Measurements from ENCODE around the gene TRIM47.
"Not testable (repeated sequence)": the region's sequence is repeated elsewhere in the genome, so short reads cannot be mapped to it uniquely, and the experiment has no call there.

The TRIM47 gene

GRCh38 chr17:75874323-75875181 lies 3.8 kb downstream of the TRIM47 start:
- in situ Hi-C loops (cut with MboI; ENCODE audit: low sequenced_read_pairs): loop anchor here (25.0 kb wide), 1 partner anchor 87 kb away; the partner anchor contains the start of gene UNK

- in situ Hi-C loops (cut with MboI; ENCODE audit: low sequenced_read_pairs): no loop called here
Observed at GRCh38 chr17:75873587-75874322, 4.6 kb downstream of the TRIM47 start.

- in situ Hi-C loops (cut with MboI; ENCODE audit: low sequenced_read_pairs): no loop called here
Observed at GRCh38 chr17:75872434-75873351, 5.7 kb downstream of the TRIM47 start.

GRCh38 chr17:75870228-75870627 lies 8.2 kb downstream of the TRIM47 start:
- in situ Hi-C loops (cut with MboI; ENCODE audit: low sequenced_read_pairs): not testable (repeated sequence)

- in situ Hi-C loops (cut with MboI; ENCODE audit: low sequenced_read_pairs): no loop called here
Observed at GRCh38 chr17:75869282-75870141, 8.9 kb downstream of the TRIM47 start.

GRCh38 chr17:75868730-75869281 lies 9.6 kb downstream of the TRIM47 start:
- in situ Hi-C loops (cut with MboI; ENCODE audit: low sequenced_read_pairs): not testable (repeated sequence)

- in situ Hi-C loops (cut with MboI; ENCODE audit: low sequenced_read_pairs): not testable (repeated sequence)
Observed at GRCh38 chr17:75865404-75866188, 12.8 kb downstream of the TRIM47 start.

GRCh38 chr17:75864887-75865286 lies 13.5 kb downstream of the TRIM47 start:
- in situ Hi-C loops (cut with MboI; ENCODE audit: low sequenced_read_pairs): not testable (repeated sequence)

- in situ Hi-C loops (cut with MboI; ENCODE audit: low sequenced_read_pairs): no loop called here
Observed at GRCh38 chr17:75864448-75864871, 13.9 kb downstream of the TRIM47 start.

- in situ Hi-C loops (cut with MboI; ENCODE audit: low sequenced_read_pairs): no loop called here
Observed at GRCh38 chr17:75861927-75862317, 16.5 kb downstream of the TRIM47 start.

- in situ Hi-C loops (cut with MboI; ENCODE audit: low sequenced_read_pairs): not testable (repeated sequence)
Observed at GRCh38 chr17:75859358-75859757, 19.0 kb downstream of the TRIM47 start.

- in situ Hi-C loops (cut with MboI; ENCODE audit: low sequenced_read_pairs): no loop called here
Observed at GRCh38 chr17:75856062-75856756, 22.2 kb downstream of the TRIM47 start.

GRCh38 chr17:75855310-75856061 lies 22.9 kb downstream of the TRIM47 start, which contains the start of gene WBP2:
Gene WBP2, minus strand, starts transcription at chr17:75855335. Its CDS starts 38 bp downstream, at chr17:75855297.
- in situ Hi-C loops (cut with MboI; ENCODE audit: low sequenced_read_pairs): no loop called here

GRCh38 chr17:75854881-75855309 lies 23.5 kb downstream of the TRIM47 start:
- in situ Hi-C loops (cut with MboI; ENCODE audit: low sequenced_read_pairs): no loop called here

GRCh38 chr17:75854101-75854748 lies 24.2 kb downstream of the TRIM47 start:
- in situ Hi-C loops (cut with MboI; ENCODE audit: low sequenced_read_pairs): no loop called here

GRCh38 chr17:75853433-75853832 lies 24.9 kb downstream of the TRIM47 start:
- in situ Hi-C loops (cut with MboI; ENCODE audit: low sequenced_read_pairs): no loop called here

- in situ Hi-C loops (cut with MboI; ENCODE audit: low sequenced_read_pairs): not testable (repeated sequence)
Observed at GRCh38 chr17:75851693-75851991, 26.7 kb downstream of the TRIM47 start.

Measured in HL-60/S4 treated with retinoic acid at 250 ng/mL for 4 days and 3 days (cell line).